Measurements from ENCODE around the gene ARL2. TPM values are rescaled to one million over a fixed set of nuclear protein-coding genes. Genes with fewer than 3 reads are reported as not detected.
A peak's percentile ranks its signal among the peaks of the same experiment; 100 is the strongest.
"Not testable (repeated sequence)": the region's sequence is repeated elsewhere in the genome, so short reads cannot be mapped to it uniquely, and the experiment has no call there.

ARL2 gene
- polyA plus RNA-seq (2012; ENCODE audit: missing spikeins), result 63.5 TPM

DNA sequence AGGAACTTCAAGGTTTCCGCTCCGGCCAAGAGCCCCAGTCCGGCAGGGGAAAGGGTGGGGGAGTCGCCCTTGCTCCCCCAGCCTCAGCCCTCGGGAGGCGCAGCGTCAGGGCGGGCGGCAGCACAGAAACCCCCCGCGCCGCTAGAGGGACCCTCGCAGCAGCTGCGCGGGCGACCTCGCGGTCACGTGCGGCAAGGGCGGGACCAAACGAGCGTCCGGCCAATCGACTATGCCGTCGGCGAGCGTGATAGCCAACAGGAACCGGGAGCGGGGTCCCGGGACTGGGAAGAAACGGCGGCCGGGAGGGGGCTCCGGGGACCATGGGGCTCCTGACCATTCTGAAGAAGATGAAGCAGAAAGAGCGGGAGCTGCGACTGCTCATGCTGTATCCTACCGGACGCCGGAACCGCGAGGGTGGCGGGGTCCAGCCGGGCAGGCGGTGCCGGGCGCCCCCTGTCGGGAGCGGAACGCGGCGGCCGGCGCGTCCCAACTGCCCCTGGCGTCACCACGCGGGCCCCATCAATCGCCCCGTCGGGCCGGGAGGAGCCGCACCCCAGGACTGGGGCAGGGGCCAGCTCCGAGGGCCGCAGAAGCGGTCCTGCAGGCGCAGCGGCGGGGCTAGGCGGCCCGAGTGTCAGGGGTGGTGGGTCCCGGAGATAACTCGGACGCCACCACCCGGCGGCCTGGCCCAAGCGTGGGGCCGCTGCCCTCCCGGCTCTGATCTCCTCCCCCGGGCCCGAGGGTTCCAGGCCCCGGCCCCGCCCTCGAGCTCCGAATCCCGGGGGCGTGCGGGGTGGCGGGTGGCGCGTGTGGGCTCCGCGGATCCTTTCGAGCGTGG lies at the start of gene ARL2:
TSS of gene ARL2 (plus strand) at position 273 of the 838 bp plus-strand sequence. CDS start at position 321, 48 bp downstream.
- FAIRE-seq, result peak; percentile 95
- DNase-seq (ENCODE audit: insufficient read length), result peak; percentile 98
- TF ChIP-seq POLR2A (IDR thresholded peaks at IDR 0.05; ENCODE audit: low read depth, low read length) (peak; percentile 72; the same call in 1 of the 2 replicates), TAF1 (IDR thresholded peaks at IDR 0.05; ENCODE audit: borderline replicate concordance, low read depth, low read length) (peak; percentile 30; the same call in 1 of the 2 replicates), POLR2AphosphoS5 (IDR thresholded peaks at IDR 0.05; ENCODE audit: low read depth, low read length) (no peak; the same call in 1 of the 2 replicates)

DNA sequence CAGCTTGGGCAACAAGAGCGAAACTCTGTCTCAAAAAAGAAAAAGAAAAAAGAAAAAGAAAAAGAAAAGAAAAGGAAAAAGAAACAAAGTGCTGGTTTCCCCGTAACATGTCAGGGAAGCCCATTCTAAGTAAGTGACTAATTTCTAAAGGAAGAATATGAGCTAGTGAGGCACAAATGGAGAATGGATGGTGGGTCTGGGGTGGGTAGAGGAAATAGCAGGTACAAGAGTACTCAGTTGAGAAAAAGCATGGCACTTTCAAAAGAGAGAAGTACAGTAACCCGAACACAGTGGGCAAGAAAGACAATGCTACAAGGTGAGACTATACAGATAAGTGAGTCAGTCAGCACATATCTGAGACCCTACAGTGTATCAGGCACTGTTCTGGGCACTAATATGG lies 46.6 kb upstream of the ARL2 start:
- no peak for DNase-seq (ENCODE audit: insufficient read length)
- no peak for FAIRE-seq
- TF ChIP-seq POLR2AphosphoS5 (IDR thresholded peaks at IDR 0.05; ENCODE audit: low read depth, low read length) (no peak), POLR2A (IDR thresholded peaks at IDR 0.05; ENCODE audit: low read depth, low read length) (no peak), TAF1 (IDR thresholded peaks at IDR 0.05; ENCODE audit: borderline replicate concordance, low read depth, low read length) (no peak)

DNA sequence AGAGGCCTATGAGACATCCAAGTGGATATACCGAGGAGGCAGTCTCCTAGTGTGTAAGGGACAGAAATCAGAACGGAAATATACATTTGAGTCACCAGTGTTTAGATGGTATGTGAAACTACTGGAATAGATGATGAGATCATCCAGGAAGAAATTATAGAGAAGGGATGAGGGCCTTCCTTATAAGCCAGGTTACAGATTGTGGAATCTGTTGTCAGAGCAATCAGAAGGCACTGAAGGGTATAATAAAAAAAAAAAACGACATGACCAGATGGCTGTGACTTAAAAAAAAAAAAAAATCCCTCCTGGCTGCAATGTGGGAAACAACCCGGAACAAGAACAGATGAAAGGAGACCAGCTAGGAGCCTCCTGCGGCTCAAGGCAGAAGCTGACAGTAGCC lies 44.8 kb upstream of the ARL2 start:
- FAIRE-seq, result no peak
- no peak for DNase-seq (ENCODE audit: insufficient read length)
- TF ChIP-seq POLR2A (IDR thresholded peaks at IDR 0.05; ENCODE audit: low read depth, low read length) (no peak), TAF1 (IDR thresholded peaks at IDR 0.05; ENCODE audit: borderline replicate concordance, low read depth, low read length) (no peak), POLR2AphosphoS5 (IDR thresholded peaks at IDR 0.05; ENCODE audit: low read depth, low read length) (no peak)

DNA sequence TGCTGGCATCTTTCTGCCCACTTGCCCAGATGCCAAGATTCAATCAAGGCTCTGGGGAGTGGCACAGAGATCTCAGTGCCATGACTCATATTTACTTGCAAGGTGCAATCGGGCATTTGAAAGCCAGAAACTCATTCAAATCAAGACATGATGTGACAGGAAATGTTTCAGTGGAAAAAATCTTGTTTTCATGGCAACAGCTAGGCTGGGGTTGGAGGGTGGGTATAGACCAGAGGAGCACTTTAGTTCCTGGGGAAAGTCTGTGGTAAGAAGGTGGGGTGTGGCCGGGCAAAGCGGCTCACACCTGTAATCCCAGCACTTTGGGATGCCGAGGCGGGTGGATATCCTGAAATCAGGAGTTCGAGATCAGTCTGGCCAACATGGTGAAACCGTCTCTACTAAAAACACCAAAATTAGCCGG lies 43.2 kb upstream of the ARL2 start:
- TF ChIP-seq POLR2A (IDR thresholded peaks at IDR 0.05; ENCODE audit: low read depth, low read length), result no peak
- no peak for TF ChIP-seq POLR2AphosphoS5 (IDR thresholded peaks at IDR 0.05; ENCODE audit: low read depth, low read length)
- no peak for TF ChIP-seq TAF1 (IDR thresholded peaks at IDR 0.05; ENCODE audit: borderline replicate concordance, low read depth, low read length)
- DNase-seq (ENCODE audit: insufficient read length) (no peak), FAIRE-seq (no peak)

DNA sequence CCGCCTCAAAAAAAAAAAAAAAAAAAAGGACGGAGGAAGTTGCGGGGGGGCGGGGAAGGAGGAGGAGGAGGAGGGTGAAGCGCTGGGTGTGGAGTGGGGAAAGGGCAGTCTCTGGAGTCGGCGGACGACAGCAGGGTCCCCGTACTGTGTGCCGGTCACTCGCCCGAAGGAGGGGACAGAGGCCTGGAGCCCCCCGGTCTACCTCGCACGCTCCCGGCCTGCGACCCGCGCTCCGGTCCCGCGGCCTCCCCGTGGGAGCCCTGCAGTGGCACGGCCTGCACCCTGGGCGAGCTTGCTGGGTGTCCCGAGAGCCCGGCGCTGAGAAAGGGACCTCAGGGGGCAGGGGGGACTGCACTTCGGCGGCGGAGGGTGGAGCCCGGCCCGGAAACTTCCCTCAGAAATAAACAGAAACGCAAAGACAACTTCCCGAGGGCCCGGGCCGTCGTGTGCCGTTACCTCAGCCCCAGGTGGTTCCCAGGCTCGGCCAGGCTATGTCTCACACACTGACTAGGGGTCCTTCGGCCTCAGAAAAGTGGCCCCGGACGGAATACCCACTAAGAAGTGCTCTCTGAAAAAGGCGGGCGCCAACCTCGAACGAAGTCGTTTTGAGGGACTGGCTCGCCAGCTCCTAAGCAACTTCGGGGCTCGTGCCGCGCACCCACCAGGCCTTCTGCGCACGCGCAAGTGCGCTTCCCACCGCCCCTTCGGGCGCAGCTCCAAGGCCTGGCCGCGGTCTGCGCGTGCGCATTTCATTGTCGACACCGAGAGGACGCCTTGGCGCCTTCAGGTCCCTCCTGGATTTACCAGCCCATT lies 42.3 kb upstream of the ARL2 start, which contains the start of gene MAJIN:
TSS of gene MAJIN (minus strand) at position 688 of the 813 bp plus-strand sequence. CDS start 12,703 bp downstream, outside the sequence.
- DNase-seq (ENCODE audit: insufficient read length), result no peak
- TF ChIP-seq TAF1 (IDR thresholded peaks at IDR 0.05; ENCODE audit: borderline replicate concordance, low read depth, low read length) (no peak), POLR2A (IDR thresholded peaks at IDR 0.05; ENCODE audit: low read depth, low read length) (no peak), POLR2AphosphoS5 (IDR thresholded peaks at IDR 0.05; ENCODE audit: low read depth, low read length) (no peak)
- FAIRE-seq, result no peak

DNA sequence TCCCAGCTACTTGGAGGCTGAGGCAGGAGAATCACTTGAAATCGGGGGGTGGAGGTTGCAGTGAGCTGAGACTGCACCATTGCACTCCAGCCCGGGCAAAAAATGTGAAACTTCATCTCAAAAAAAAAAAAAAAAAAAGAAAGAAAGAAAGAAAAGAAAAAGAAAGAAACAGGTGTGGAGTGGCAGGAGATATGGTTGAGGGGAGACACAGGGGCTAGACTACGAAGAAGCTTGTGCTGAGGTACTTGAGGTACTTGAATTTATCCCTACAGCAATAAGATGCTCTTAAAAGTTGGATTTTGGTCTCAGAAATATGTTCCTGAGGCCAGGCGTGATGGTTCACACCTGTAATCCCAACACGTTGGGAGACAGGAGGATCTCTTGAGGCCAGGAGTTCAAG lies 39.8 kb upstream of the ARL2 start:
- TF ChIP-seq POLR2AphosphoS5 (IDR thresholded peaks at IDR 0.05; ENCODE audit: low read depth, low read length) (no peak), TAF1 (IDR thresholded peaks at IDR 0.05; ENCODE audit: borderline replicate concordance, low read depth, low read length) (no peak), POLR2A (IDR thresholded peaks at IDR 0.05; ENCODE audit: low read depth, low read length) (no peak)
- DNase-seq (ENCODE audit: insufficient read length) (no peak), FAIRE-seq (no peak)

DNA sequence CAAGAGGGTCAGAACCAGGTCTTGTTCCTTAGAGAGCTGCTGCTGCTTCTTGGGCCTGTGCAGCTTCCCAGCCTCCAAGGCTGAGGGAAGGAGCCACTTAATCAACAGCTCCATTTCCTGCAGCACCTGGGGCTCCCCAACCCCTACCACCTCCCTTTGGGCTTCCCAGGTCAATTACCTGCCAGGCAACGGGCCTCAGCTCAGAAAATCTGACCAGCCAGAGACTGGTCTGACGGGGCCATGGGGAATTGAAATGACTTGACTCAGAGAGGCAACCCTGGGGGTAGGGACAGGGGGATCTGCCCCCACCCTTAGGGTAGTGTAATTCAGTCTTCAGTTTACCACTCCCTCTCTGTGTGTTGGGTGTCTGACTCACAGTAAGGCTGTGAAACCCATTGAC lies 37.3 kb upstream of the ARL2 start:
- no peak for TF ChIP-seq POLR2A (IDR thresholded peaks at IDR 0.05; ENCODE audit: low read depth, low read length)
- no peak for TF ChIP-seq TAF1 (IDR thresholded peaks at IDR 0.05; ENCODE audit: borderline replicate concordance, low read depth, low read length)
- no peak for TF ChIP-seq POLR2AphosphoS5 (IDR thresholded peaks at IDR 0.05; ENCODE audit: low read depth, low read length)
- DNase-seq (ENCODE audit: insufficient read length) (no peak), FAIRE-seq (no peak)

DNA sequence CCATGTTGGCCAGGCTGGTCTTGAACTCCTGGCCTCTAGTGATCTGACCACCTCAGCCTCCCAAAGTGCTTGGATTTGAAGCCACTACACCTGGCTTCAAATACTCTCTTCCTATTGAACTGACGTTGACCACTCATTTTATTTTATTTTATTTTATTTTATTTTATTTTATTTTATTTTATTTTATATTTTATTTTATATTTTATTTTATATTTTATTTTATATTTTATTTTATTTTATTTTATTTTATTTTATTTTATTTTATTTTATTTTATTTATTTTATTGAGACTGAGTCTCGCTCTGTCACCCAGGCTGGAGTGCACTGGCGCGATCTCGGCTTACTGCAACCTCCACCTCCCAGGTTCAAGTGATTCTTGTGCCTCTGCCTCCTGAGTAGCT lies 30.6 kb upstream of the ARL2 start:
- not testable (repeated sequence) for DNase-seq (ENCODE audit: insufficient read length); FAIRE-seq

DNA sequence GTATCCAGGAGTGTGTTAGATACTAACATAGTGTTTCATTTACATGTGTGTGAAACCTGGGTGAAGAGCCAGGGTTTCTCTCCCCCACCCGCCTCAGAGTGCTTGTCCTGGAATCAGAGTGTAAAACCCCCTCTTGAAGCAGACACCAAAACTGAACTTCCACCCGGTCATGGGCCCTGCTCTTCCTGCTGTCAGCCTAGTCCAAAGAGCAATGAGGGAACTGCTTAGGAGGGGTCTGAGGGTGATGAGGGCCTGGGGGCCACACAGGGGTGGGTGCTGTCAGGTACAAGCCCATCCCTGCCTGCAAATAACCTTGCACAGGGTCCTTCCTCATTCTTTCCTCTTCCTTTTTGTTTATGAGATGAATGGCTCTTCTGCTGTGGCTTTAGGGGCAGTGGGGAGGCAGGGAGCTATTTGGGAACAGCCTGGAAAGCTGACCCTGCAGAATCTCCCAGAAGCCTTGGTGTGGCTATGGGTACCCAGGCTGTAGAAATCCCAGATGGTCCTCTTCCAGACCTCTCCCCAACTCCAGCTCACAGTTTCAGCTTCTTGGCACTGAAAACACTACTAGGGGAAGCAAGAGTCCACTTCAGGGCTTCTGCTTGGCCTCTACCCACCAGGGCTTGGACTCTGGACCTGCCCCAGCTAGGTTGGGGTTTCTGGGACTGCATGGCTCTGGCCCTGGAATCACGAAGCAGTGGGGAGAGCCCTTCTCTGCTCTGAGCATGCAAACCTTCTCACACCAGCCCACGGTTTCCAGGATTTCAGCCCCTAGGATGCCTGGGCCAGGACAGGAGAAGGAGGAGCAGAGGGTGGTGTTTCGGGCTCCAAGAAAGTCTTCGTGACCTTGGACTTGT lies 25.7 kb upstream of the ARL2 start:
- TF ChIP-seq TAF1 (IDR thresholded peaks at IDR 0.05; ENCODE audit: borderline replicate concordance, low read depth, low read length) (no peak), POLR2AphosphoS5 (IDR thresholded peaks at IDR 0.05; ENCODE audit: low read depth, low read length) (no peak), POLR2A (IDR thresholded peaks at IDR 0.05; ENCODE audit: low read depth, low read length) (no peak)
- FAIRE-seq (no peak), DNase-seq (ENCODE audit: insufficient read length) (no peak)

DNA sequence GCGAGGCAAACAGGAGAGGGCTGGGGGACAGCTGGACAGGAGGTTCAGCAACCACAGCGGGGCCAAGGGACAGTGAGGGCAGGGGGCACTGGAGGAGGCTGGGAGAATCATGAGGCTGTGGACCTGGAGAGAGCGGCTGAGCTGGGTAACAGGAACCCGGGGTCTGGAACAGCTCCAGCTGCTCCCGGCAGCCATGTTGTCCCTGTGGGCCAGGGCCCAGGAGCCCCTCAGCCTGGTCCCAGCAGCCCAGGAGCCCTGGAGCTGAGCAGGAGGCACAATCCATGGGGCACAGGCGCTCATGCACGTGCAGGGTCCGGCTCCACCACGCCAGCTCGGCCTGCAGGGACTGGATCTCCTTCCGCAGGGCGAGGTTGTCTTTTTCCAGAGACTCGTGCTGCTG lies 24.5 kb upstream of the ARL2 start:
- no peak for FAIRE-seq
- DNase-seq (ENCODE audit: insufficient read length), result no peak
- no peak for TF ChIP-seq TAF1 (IDR thresholded peaks at IDR 0.05; ENCODE audit: borderline replicate concordance, low read depth, low read length)

Data from GM12892 (cell line).